A673 (cell line): ENCODE results near the gene SF3A2.

Experiments
- CTCF ChIP-seq: fragments of 300-800, 200-600 bp; sonication (generic); conservative IDR thresholded peaks from 2 replicates; pipeline ENCODE4 v1.5.1; 2017; ENCODE audit warnings: low read depth, mild to moderate bottlenecking, antibody characterized with exemption, low read length, moderate library complexity, mixed read lengths
- EZH2 ChIP-seq: fragments of 200-600 bp; sonication (generic); IDR thresholded peaks from 2 replicates; pipeline ENCODE4 v1.6.1; 2017; ENCODE audit warnings: borderline replicate concordance, low read depth, mild to moderate bottlenecking, mixed read lengths, antibody characterized with exemption, low read length; ENCODE audit not compliant: poor library complexity, severe bottlenecking

- TF ChIP-seq CTCF (no peak), EZH2 (no peak)
Observed at GRCh38 chr19:2249880-2250765, 13.5 kb downstream of the SF3A2 start.
